Activated T-helper 2 cell treated with anti-CD3 and anti-CD28 coated beads, Interferon-gamma antibody, Interleukin-2, Interleukin-4, amounts not matched to agents 10 μg/mL and 5 μg/mL and 100 μg/mL, durations not matched to agents 14 hours and 24 hours and 36 hours (primary cell): ENCODE results near the gene CAMKK2. TPM values are rescaled to one million over a fixed set of nuclear protein-coding genes. Genes with fewer than 3 reads are reported as not detected.
"Not testable (repeated sequence)": the region's sequence is repeated elsewhere in the genome, so short reads cannot be mapped to it uniquely, and the experiment has no call there.

Source experiments
- DNase-seq: peaks from one replicate; pipeline ENCODE4 v3.0.0; 2021; ENCODE audit warnings: low spot score
- H3K27ac Mint-ChIP-seq: one replicate; pipeline ENCODE4 v1.8.0; 2021; ENCODE audit warnings: mixed read lengths
- H3K27me3 Mint-ChIP-seq: one replicate; pipeline ENCODE4 v1.8.0; 2021; ENCODE audit warnings: low read depth, mixed read lengths
- H3K36me3 Mint-ChIP-seq: one replicate; pipeline ENCODE4 v1.8.0; 2021; ENCODE audit warnings: low read depth, mixed read lengths
- H3K4me1 Mint-ChIP-seq: one replicate; pipeline ENCODE4 v1.8.0; 2021; ENCODE audit warnings: low read depth, mixed read lengths
- H3K4me3 Mint-ChIP-seq: one replicate; pipeline ENCODE4 v1.8.0; 2021; ENCODE audit warnings: low read depth, mild to moderate bottlenecking, moderate library complexity, mixed read lengths
- H3K9me3 Mint-ChIP-seq: one replicate; pipeline ENCODE4 v1.8.0; 2021; ENCODE audit warnings: mixed read lengths
- intact Hi-C: fragments of 100-400 bp; cut with micrococcal nuclease; formaldehyde crosslinking; loops from one replicate; pipeline ENCODE4 v1.15.1; 2023
- total RNA-seq: library from RNA; stranded (reverse); gene quantifications from 2 replicates; pipeline ENCODE4 v1.2.3, GENCODE V29; 2022

The CAMKK2 gene
- total RNA-seq, 1 donor from 2014 or later = 35.2 TPM

- H3K36me3 Mint-ChIP-seq = peaks cover 19% of the 10 kb centered on the region
- H3K4me3 Mint-ChIP-seq, H3K4me1 Mint-ChIP-seq, DNase-seq, intact Hi-C loops, H3K9me3 Mint-ChIP-seq, H3K27me3 Mint-ChIP-seq, H3K27ac Mint-ChIP-seq: not testable (repeated sequence)
Observed at GRCh38 chr12:121282910-121283309, 13.6 kb downstream of the CAMKK2 start.

GRCh38 chr12:121282072-121282742 is 14.3 kb downstream of the CAMKK2 start:
- Mint-ChIP-seq H3K4me3 (no peak overlapping the region), H3K36me3 (peaks cover 22% of the 10 kb centered on the region), H3K27me3 (no peaks in the 10 kb centered on the region), H3K27ac (no peak overlapping the region), H3K9me3 (no peaks in the 10 kb centered on the region), H3K4me1 (peaks cover 3% of the 10 kb centered on the region)
- no peak for DNase-seq
- intact Hi-C loops = no loop called here

DNA sequence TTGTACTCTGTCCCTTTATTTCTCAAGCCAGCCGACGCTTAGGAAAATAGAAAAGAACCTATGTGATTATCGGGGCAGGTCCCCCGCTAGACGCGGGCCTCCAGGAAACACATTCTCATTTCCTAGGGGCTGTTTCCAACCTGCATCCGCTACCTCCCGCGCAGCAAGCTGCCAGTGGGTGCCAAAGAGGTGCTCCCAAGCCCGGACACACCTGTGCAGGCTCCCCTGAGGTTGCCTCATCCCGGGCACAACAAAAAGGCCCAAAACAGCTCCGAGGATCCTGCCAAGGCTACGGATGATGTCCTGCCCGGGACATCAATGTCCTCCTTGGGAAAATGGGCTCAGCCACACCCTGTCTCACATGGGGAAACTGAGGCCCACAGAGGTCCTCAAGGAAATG is 15.4 kb downstream of the CAMKK2 start:
- H3K4me3 Mint-ChIP-seq, H3K9me3 Mint-ChIP-seq, DNase-seq, H3K4me1 Mint-ChIP-seq, H3K27ac Mint-ChIP-seq, H3K27me3 Mint-ChIP-seq, intact Hi-C loops: not testable (repeated sequence)
- peaks cover 26% of the 10 kb centered on the region for H3K36me3 Mint-ChIP-seq

GRCh38 chr12:121280531-121280930 is 16.0 kb downstream of the CAMKK2 start:
- H3K9me3 Mint-ChIP-seq, H3K27ac Mint-ChIP-seq, H3K4me1 Mint-ChIP-seq, H3K27me3 Mint-ChIP-seq, DNase-seq, intact Hi-C loops, H3K4me3 Mint-ChIP-seq: not testable (repeated sequence)
- H3K36me3 Mint-ChIP-seq = peaks cover 26% of the 10 kb centered on the region

- H3K9me3 Mint-ChIP-seq = no peaks in the 10 kb centered on the region
- no peaks in the 10 kb centered on the region for H3K27me3 Mint-ChIP-seq
- peaks cover 28% of the 10 kb centered on the region for H3K36me3 Mint-ChIP-seq
- H3K4me1 Mint-ChIP-seq = peaks cover 7% of the 10 kb centered on the region
- DNase-seq = no peak
- intact Hi-C loops = no loop called here
- no peak overlapping the region for H3K27ac Mint-ChIP-seq
- no peak overlapping the region for H3K4me3 Mint-ChIP-seq
Observed at GRCh38 chr12:121279507-121279915, 17.0 kb downstream of the CAMKK2 start.

- Mint-ChIP-seq H3K36me3 (peaks cover 28% of the 10 kb centered on the region), H3K4me3 (no peak overlapping the region), H3K4me1 (peaks cover 7% of the 10 kb centered on the region), H3K27ac (no peak overlapping the region), H3K9me3 (no peaks in the 10 kb centered on the region), H3K27me3 (no peaks in the 10 kb centered on the region)
- intact Hi-C loops = no loop called here
- DNase-seq = no peak
Observed at GRCh38 chr12:121279071-121279375, 17.5 kb downstream of the CAMKK2 start.

DNA sequence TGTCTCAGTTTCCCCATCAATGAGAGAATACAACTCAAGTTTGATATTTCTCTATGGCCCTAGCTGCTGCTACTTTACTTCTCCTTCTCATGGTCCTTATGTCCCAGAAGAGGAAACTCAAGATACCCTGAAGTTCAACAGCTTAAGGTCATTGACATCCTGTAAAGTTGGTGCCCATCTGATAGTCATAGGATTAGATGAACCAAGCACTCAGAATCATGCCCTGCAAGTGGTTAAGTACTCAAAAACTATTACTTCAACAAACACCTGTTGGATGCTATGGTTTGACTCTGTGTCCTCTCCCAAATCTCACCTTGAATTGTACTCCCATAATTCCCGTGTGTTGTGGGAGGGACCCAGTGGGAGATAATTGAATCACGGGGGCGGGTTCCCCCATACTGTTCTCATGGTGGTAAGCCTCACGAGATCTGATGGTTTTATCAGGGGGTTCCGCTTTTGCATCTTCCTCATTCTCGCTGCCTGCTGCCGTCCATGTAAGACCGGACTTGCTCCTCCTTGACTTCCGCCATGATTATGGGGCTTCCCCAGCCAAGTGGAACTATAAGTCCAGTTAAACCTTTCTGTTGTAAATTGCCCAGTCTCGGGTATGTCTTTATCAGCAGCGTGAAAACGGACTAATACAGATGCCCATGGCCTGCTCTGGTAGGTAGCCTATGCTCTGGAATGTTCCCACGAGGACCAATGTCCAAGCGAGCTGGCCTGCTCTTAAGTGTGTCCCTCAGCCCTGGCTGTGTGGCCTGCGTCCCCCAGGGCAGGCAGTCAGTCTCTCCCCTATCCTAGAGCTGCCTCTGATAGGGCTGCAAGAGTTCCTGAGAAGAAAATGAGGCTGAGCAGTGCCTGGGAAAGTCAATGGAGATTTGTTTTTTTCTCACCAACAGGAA is 18.1 kb downstream of the CAMKK2 start:
- Mint-ChIP-seq H3K4me1 (peaks cover 7% of the 10 kb centered on the region), H3K36me3 (peaks cover 28% of the 10 kb centered on the region), H3K27ac (no peak overlapping the region), H3K4me3 (no peak overlapping the region), H3K27me3 (no peaks in the 10 kb centered on the region), H3K9me3 (no peaks in the 10 kb centered on the region)
- DNase-seq = no peak
- intact Hi-C loops = no loop called here

- Mint-ChIP-seq H3K27ac (peak overlapping the region; percentile 18), H3K4me1 (peaks cover 7% of the 10 kb centered on the region), H3K36me3 (peaks cover 33% of the 10 kb centered on the region), H3K4me3 (no peak overlapping the region), H3K27me3 (no peaks in the 10 kb centered on the region), H3K9me3 (no peaks in the 10 kb centered on the region)
- intact Hi-C loops = no loop called here
- DNase-seq = no peak
Observed at GRCh38 chr12:121277374-121277759, 19.1 kb downstream of the CAMKK2 start.

- Mint-ChIP-seq H3K4me3 (no peak overlapping the region), H3K27ac (no peak overlapping the region), H3K9me3 (no peaks in the 10 kb centered on the region), H3K27me3 (no peaks in the 10 kb centered on the region), H3K4me1 (peaks cover 8% of the 10 kb centered on the region), H3K36me3 (peaks cover 42% of the 10 kb centered on the region)
- DNase-seq = no peak
- intact Hi-C loops = no loop called here
Observed at GRCh38 chr12:121274036-121274763, 22.3 kb downstream of the CAMKK2 start.

GRCh38 chr12:121273364-121273896 is 23.1 kb downstream of the CAMKK2 start:
- Mint-ChIP-seq H3K9me3 (no peaks in the 10 kb centered on the region), H3K36me3 (peaks cover 44% of the 10 kb centered on the region), H3K27ac (no peak overlapping the region), H3K4me3 (no peak overlapping the region), H3K4me1 (peaks cover 12% of the 10 kb centered on the region), H3K27me3 (no peaks in the 10 kb centered on the region)
- no peak for DNase-seq
- intact Hi-C loops = no loop called here

- H3K4me1 Mint-ChIP-seq = peaks cover 4% of the 10 kb centered on the region
- intact Hi-C loops = no loop called here
- H3K27me3 Mint-ChIP-seq = no peaks in the 10 kb centered on the region
- no peak overlapping the region for H3K4me3 Mint-ChIP-seq
- H3K27ac Mint-ChIP-seq = no peak overlapping the region
- no peaks in the 10 kb centered on the region for H3K9me3 Mint-ChIP-seq
- no peak for DNase-seq
- H3K36me3 Mint-ChIP-seq = peaks cover 46% of the 10 kb centered on the region
Observed at GRCh38 chr12:121267822-121268221, 28.7 kb downstream of the CAMKK2 start.

GRCh38 chr12:121264951-121265515 is 31.5 kb downstream of the CAMKK2 start:
- Mint-ChIP-seq H3K27me3 (no peaks in the 10 kb centered on the region), H3K4me1 (peaks cover 4% of the 10 kb centered on the region), H3K36me3 (peaks cover 47% of the 10 kb centered on the region), H3K27ac (no peak overlapping the region), H3K9me3 (no peaks in the 10 kb centered on the region), H3K4me3 (no peak overlapping the region)
- no peak for DNase-seq
- intact Hi-C loops = no loop called here
